A673 (cell line): ENCODE measurements around the gene SMCO2. TPM values are rescaled to one million over a fixed set of nuclear protein-coding genes. Genes with fewer than 3 reads are reported as not detected.

ENCODE experiments used
- BruUV-seq: library from RNA; stranded (reverse); fragments of 400-500 nt; replicated peaks from 2 replicates; lab custom pipeline; 2021; lab: Mats Ljungman, UMichigan
- CTCF ChIA-PET: fragments of 300-600 bp; sonication (Branson Sonifier 250); formaldehyde crosslinking; loops from one replicate; lab custom pipeline; 2022; ENCODE audit warnings: antibody characterized with exemption; lab: Charles Lee
- POLR2A ChIA-PET: fragments of 300-600 bp; sonication (Branson Sonifier 250); formaldehyde crosslinking; loops from one replicate; lab custom pipeline; 2022; ENCODE audit warnings: antibody characterized with exemption; ENCODE audit not compliant: low non-redundant PET; lab: Charles Lee
- DNase-seq: peaks from one replicate; pipeline ENCODE4 v3.0.0-alpha.2; 2015; ENCODE audit warnings: low spot score
- H3K27ac ChIP-seq: fragments of 200-600 bp; sonication (generic); 2 replicates; pipeline ENCODE4 v1.5.1; 2016; ENCODE audit warnings: mixed run types, low read depth, mild to moderate bottlenecking, mixed read lengths, antibody characterized with exemption, low read length; ENCODE audit not compliant: poor library complexity, severe bottlenecking
- H3K27me3 ChIP-seq: fragments of 200-600 bp; sonication (generic); replicated peaks from 2 replicates; pipeline ENCODE4 v1.6.1; 2017; ENCODE audit warnings: mixed run types, low read depth, mild to moderate bottlenecking, mixed read lengths, antibody characterized with exemption, low read length; ENCODE audit not compliant: insufficient read depth, poor library complexity
- H3K36me3 ChIP-seq: fragments of 200-600 bp; sonication (generic); 2 replicates; pipeline ENCODE4 v1.6.1; 2016; ENCODE audit warnings: mixed run types, mild to moderate bottlenecking, mixed read lengths, antibody characterized with exemption, low read length; ENCODE audit not compliant: insufficient read depth, poor library complexity, severe bottlenecking
- H3K4me1 ChIP-seq: fragments of 200-600 bp; sonication (generic); 2 replicates; pipeline ENCODE4 v1.6.1; 2017; ENCODE audit warnings: mixed run types, mild to moderate bottlenecking, mixed read lengths, antibody characterized with exemption, low read length; ENCODE audit not compliant: insufficient read depth, poor library complexity, severe bottlenecking
- H3K4me3 ChIP-seq: fragments of 200-600 bp; sonication (generic); 2 replicates; pipeline ENCODE4 v1.5.1; 2016; ENCODE audit warnings: low read depth, mixed run types, mild to moderate bottlenecking, mixed read lengths, low read length; ENCODE audit not compliant: poor library complexity, severe bottlenecking
- H3K9me3 ChIP-seq: fragments of 200-600 bp; sonication (generic); 2 replicates; pipeline ENCODE4 v1.6.1; 2016; ENCODE audit warnings: mixed run types, low read depth, mild to moderate bottlenecking, mixed read lengths, antibody characterized with exemption, low read length; ENCODE audit not compliant: poor library complexity, severe bottlenecking
- EZH2 ChIP-seq: fragments of 200-600 bp; sonication (generic); IDR thresholded peaks from 2 replicates; pipeline ENCODE4 v1.6.1; 2017; ENCODE audit warnings: borderline replicate concordance, low read depth, mild to moderate bottlenecking, mixed read lengths, antibody characterized with exemption, low read length; ENCODE audit not compliant: poor library complexity, severe bottlenecking
- intact Hi-C: fragments of 100-400 bp; cut with micrococcal nuclease; formaldehyde crosslinking; loops from one replicate; pipeline ENCODE4 v1.10.0; 2022; ENCODE audit not compliant: unreplicated experiment
- total RNA-seq: library from RNA; stranded (reverse); gene quantifications from 2 replicates; pipeline ENCODE4 v1.2.3, GENCODE V29; 2021
- TF ChIP-seq, protein P1 (sequence below): fragments of 300-800, 200-600 bp; sonication (generic); conservative IDR thresholded peaks from 2 replicates; pipeline ENCODE4 v1.5.1; 2017; ENCODE audit warnings: low read depth, mild to moderate bottlenecking, antibody characterized with exemption, low read length, moderate library complexity, mixed read lengths

Gene SMCO2
- total RNA-seq, 1 experiment from 2014 or later, result not detected

DNA sequence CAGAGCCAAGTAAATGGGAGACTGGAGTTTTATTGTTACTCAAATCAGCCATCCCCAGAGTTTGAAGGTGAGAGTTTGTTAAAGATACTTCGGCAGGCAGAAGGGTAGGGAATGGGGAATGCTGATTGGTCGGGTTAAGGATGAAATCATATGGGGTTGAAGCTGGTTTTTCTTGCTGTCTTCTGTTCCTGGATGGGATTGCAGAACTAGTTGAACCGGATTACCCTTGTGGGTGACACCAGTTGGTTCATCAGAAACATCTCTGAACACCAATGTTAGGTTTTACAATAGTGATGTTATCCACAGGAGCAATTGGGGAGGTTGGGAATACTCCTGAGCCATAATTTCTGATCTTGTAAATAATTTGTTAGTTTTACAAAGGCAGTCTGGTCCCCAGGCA is 18.7 kb upstream of the SMCO2 start:
- no peaks in the 10 kb centered on the region for H3K27me3 ChIP-seq
- POLR2A ChIA-PET, result no interaction called here
- CTCF ChIA-PET, result no interaction called here
- no peak for TF ChIP-seq EZH2
- TF ChIP-seq, protein P1, sequence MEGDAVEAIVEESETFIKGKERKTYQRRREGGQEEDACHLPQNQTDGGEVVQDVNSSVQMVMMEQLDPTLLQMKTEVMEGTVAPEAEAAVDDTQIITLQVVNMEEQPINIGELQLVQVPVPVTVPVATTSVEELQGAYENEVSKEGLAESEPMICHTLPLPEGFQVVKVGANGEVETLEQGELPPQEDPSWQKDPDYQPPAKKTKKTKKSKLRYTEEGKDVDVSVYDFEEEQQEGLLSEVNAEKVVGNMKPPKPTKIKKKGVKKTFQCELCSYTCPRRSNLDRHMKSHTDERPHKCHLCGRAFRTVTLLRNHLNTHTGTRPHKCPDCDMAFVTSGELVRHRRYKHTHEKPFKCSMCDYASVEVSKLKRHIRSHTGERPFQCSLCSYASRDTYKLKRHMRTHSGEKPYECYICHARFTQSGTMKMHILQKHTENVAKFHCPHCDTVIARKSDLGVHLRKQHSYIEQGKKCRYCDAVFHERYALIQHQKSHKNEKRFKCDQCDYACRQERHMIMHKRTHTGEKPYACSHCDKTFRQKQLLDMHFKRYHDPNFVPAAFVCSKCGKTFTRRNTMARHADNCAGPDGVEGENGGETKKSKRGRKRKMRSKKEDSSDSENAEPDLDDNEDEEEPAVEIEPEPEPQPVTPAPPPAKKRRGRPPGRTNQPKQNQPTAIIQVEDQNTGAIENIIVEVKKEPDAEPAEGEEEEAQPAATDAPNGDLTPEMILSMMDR, result no peak
- H3K9me3 ChIP-seq, result no peaks in the 10 kb centered on the region
- no peaks in the 10 kb centered on the region for H3K4me1 ChIP-seq
- no peaks in the 10 kb centered on the region for H3K36me3 ChIP-seq
- no peak for DNase-seq
- intact Hi-C loops, result no loop called here
- no peak overlapping the region for H3K4me3 ChIP-seq
- no TSS peak for BruUV-seq
- H3K27ac ChIP-seq, result no peak overlapping the region

DNA sequence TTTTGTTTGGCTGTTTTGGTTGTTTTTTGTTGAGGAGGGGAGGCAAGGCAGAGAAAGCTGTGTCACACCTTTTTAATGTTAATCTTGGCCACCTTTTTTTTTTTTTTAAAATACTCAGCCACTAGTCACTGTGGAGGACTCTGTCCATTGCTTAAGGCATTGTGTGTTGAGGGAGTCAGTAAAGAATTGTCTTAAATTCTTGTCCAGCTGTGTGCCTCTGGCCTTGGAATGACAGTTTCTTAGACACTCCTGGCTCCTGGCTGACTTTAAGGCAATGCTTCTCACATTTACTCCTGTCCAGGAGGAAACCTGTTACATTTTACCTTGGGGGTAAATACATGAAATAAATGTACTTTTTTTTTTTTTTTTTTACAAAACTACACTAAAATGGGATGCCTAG is 18.1 kb upstream of the SMCO2 start:
- no peak for DNase-seq
- TF ChIP-seq EZH2, result no peak
- TF ChIP-seq, protein P1, result no peak
- BruUV-seq, result no TSS peak
- H3K9me3 ChIP-seq, result no peaks in the 10 kb centered on the region
- ChIA-PET POLR2A (no interaction called here), CTCF (no interaction called here)
- no peaks in the 10 kb centered on the region for H3K4me1 ChIP-seq
- intact Hi-C loops, result no loop called here
- H3K27ac ChIP-seq, result no peak overlapping the region
- no peaks in the 10 kb centered on the region for H3K27me3 ChIP-seq
- no peaks in the 10 kb centered on the region for H3K36me3 ChIP-seq
- no peak overlapping the region for H3K4me3 ChIP-seq

GRCh38 chr12:27429606-27430005 is 16.9 kb upstream of the SMCO2 start:
- no peak for DNase-seq
- Histone ChIP-seq H3K4me1 (no peaks in the 10 kb centered on the region), H3K27me3 (no peaks in the 10 kb centered on the region), H3K9me3 (no peaks in the 10 kb centered on the region), H3K27ac (no peak overlapping the region), H3K36me3 (no peaks in the 10 kb centered on the region), H3K4me3 (no peak overlapping the region)
- POLR2A ChIA-PET, result no interaction called here
- BruUV-seq, result no TSS peak
- TF ChIP-seq, protein P1, result no peak
- no peak for TF ChIP-seq EZH2
- intact Hi-C loops, result no loop called here
- CTCF ChIA-PET, result no interaction called here
